Lower lobe of right lung (tissue), 2 donors: ENCODE measurements around the gene LOXL1. TPM values are rescaled to one million over a fixed set of nuclear protein-coding genes. Genes with fewer than 3 reads are reported as not detected.

Experiments
- ATAC-seq, 2 donors: fragments of 200-7000 bp; cut with Tn5 transposase; one replicate each; pipeline ENCODE4 v1.9.1; 2020 to 2022; ENCODE audit warnings: mild to moderate bottlenecking in 2 of 2, moderate library complexity in 2 of 2
- DNase-seq: peaks from one replicate; pipeline ENCODE4 v3.0.0-alpha.2; 2020
- H3K27ac ChIP-seq: fragments of 200-600 bp; one replicate; pipeline ENCODE4 v1.8.0; 2022
- H3K27me3 ChIP-seq: fragments of 200-600 bp; one replicate; pipeline ENCODE4 v1.8.0; 2022; ENCODE audit warnings: low read depth
- H3K36me3 ChIP-seq: fragments of 200-600 bp; one replicate; pipeline ENCODE4 v1.8.0; 2022; ENCODE audit warnings: mild to moderate bottlenecking
- H3K4me1 ChIP-seq: fragments of 200-600 bp; one replicate; pipeline ENCODE4 v1.8.0; 2022
- H3K4me3 ChIP-seq: fragments of 200-600 bp; one replicate; pipeline ENCODE4 v1.8.0; 2022; ENCODE audit warnings: mild to moderate bottlenecking
- H3K9me3 ChIP-seq: fragments of 200-600 bp; one replicate; pipeline ENCODE4 v1.8.0; 2022
- CTCF ChIP-seq: fragments of 200-600 bp; IDR thresholded peaks from one replicate; pipeline ENCODE4 v1.8.0; 2022; ENCODE audit warnings: antibody characterized with exemption, mild to moderate bottlenecking
- intact Hi-C: fragments of 100-400 bp; cut with DNase I; formaldehyde crosslinking; loops from one replicate; pipeline ENCODE4 v1.11.0; 2022
- total RNA-seq: library from RNA; stranded (reverse); fragmentation: NEBNext Ultra II Directional; extraction: Animal tissue kit (Norgen Biotek cat#: 25700); gene quantifications from one replicate; pipeline ENCODE4 v1.2.1, GENCODE V29; 2021
- donor health status: DM: no; HTN: yes; CAD: no; lungs with severe emphysema.

LOXL1 gene
- total RNA-seq, 1 donor from 2014 or later = 7.6 TPM

DNA sequence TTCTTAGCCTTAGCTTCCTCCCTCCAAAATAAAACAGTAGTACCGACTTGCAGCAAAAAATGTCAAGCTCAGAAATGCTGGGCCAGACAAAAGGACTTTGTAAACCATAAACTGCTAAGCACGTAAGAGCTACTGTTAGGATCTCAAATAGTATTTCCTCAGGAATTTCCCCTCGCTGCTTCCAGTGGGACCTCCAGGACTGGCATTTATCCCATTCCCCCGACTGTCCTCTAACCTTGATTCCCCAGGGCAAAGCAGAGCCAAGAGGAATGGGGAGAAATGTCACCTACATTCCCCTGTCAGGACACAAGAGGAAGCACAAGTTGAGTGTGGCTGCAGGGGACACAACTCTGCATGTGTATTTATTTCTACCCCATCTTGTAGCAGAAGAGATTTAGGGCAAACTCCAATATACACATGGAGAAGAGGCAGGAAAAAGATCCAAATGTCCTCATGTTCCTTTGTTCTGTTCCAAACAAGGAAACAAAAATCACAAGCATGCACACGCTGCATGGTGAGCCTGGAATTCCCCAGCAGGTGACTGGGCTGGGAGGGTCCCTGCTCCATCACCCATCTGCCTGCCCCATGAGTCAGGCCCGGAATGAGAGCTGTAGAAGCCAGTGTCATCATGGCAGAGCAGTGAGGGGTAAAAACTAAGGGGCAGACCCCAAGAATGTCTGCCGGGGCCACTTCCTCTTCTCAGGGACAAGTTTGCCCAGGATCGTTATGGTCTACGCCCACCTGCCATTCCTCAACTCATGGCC is 61.6 kb downstream of the LOXL1 start:
- no peaks in the 10 kb centered on the region for H3K36me3 ChIP-seq
- peak overlapping the region; percentile 87 for H3K27ac ChIP-seq
- no peak for DNase-seq
- ATAC-seq = no peak
- no peak for TF ChIP-seq CTCF
- H3K27me3 ChIP-seq = no peaks in the 10 kb centered on the region
- H3K4me1 ChIP-seq = peaks cover 91% of the 10 kb centered on the region
- no peaks in the 10 kb centered on the region for H3K9me3 ChIP-seq
- no peak overlapping the region for H3K4me3 ChIP-seq
- intact Hi-C loops = no loop called here

- no peaks in the 10 kb centered on the region for H3K36me3 ChIP-seq
Observed at GRCh38 chr15:73988445-73988969, 62.2 kb downstream of the LOXL1 start.

GRCh38 chr15:73989001-73989798 is 62.9 kb downstream of the LOXL1 start:
- no peak for ATAC-seq
- H3K4me1 ChIP-seq = peaks cover 91% of the 10 kb centered on the region
- H3K36me3 ChIP-seq = no peaks in the 10 kb centered on the region
- H3K27me3 ChIP-seq = no peaks in the 10 kb centered on the region
- no peak for DNase-seq
- no peak for TF ChIP-seq CTCF
- intact Hi-C loops = no loop called here
- H3K4me3 ChIP-seq = no peak overlapping the region
- H3K27ac ChIP-seq = peak overlapping the region; percentile 87
- H3K9me3 ChIP-seq = no peaks in the 10 kb centered on the region

More at GRCh38 chr15:73988445-73988969, 62.2 kb downstream of the LOXL1 start:
- ATAC-seq = no peak
- Histone ChIP-seq H3K4me3 (no peak overlapping the region), H3K9me3 (no peaks in the 10 kb centered on the region), H3K27ac (peak overlapping the region; percentile 87), H3K4me1 (peaks cover 91% of the 10 kb centered on the region), H3K27me3 (no peaks in the 10 kb centered on the region)
- no peak for TF ChIP-seq CTCF
- no peak for DNase-seq
- intact Hi-C loops = no loop called here

DNA sequence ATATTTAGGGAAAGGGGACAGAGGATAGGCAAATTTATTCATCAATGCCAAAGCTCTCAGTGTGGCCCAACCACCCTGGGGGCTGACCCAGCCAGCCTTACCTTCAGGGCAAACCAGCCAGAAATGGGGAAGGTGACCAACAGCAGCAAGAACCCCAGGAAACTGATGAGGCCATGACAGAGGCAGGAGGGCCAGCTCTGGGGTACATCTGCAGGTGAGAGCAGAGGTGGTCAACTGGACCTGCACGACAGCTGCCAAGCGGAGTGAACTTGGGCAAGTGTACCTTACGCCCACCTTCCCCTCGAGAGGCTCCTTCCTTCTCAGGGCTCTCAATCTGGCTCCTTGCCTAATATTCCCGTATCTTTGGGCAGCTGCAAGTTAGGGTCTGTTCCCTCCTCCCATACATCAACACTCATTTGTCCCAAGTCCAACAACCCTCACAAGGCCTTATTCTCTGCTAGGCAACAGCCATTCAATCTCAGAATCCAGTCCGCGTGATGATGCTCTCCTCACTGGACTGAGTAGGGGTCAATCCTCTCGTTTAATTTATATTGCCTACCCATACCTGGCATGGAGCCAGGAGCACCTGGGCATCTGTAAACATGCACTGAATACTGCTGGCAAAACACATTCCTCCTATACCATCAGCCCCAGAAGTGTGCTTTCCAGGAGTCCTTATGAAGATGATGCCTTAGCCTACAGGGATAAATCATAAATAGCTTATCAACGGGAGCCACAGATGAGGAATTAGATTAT is 64.2 kb downstream of the LOXL1 start:
- intact Hi-C loops = loop anchor here (10.0 kb wide), 1 partner anchor 54 kb away; no protein-coding TSS in a partner anchor
- no peaks in the 10 kb centered on the region for H3K9me3 ChIP-seq
- peak overlapping the region; percentile 87 for H3K27ac ChIP-seq
- no peaks in the 10 kb centered on the region for H3K27me3 ChIP-seq
- ATAC-seq (no peak), DNase-seq (no peak)
- H3K4me3 ChIP-seq = peak overlapping the region; percentile 89
- TF ChIP-seq CTCF = no peak
- H3K36me3 ChIP-seq = no peaks in the 10 kb centered on the region
- H3K4me1 ChIP-seq = peaks cover 80% of the 10 kb centered on the region

- no peaks in the 10 kb centered on the region for H3K36me3 ChIP-seq
- H3K27me3 ChIP-seq = no peaks in the 10 kb centered on the region
- DNase-seq = peak; percentile 80
- H3K27ac ChIP-seq = peak overlapping the region; percentile 87
- ATAC-seq = peak; percentile 42 to 60
- no peaks in the 10 kb centered on the region for H3K9me3 ChIP-seq
- peaks cover 81% of the 10 kb centered on the region for H3K4me1 ChIP-seq
- intact Hi-C loops = loop anchor here (10.0 kb wide), 1 partner anchor 54 kb away; no protein-coding TSS in a partner anchor
- peak overlapping the region; percentile 89 for H3K4me3 ChIP-seq
- no peak for TF ChIP-seq CTCF
Observed at GRCh38 chr15:73991260-73991659, 65.0 kb downstream of the LOXL1 start.
